Activated CD4-positive, alpha-beta T cell treated with anti-CD3 and anti-CD28 coated beads for 48 hours (primary cell): ENCODE measurements around the gene PPAT.

Experiments used
- DNase-seq: peaks from one replicate; pipeline ENCODE4 v3.0.0-alpha.2; 2020

Gene PPAT

DNA sequence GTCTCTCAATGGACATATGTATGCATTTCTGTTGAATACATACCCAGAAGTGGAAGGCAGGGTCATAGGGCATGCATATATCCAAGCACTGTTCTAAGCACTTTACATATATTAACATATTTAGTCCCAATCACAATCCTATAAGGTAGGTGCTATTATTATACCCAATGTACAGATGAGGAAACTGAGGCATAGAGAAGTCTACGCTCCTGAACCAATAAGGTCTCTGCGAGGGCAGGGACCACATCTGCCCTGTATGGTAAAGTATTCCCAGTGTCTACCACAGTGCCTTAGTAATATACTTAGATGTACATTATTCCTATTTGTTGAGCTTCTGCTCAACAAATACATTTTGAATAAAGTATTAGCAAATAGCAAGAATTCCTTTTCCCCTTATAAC is 5.2 kb downstream of the PPAT start:
- DNase-seq: no peak

DNA sequence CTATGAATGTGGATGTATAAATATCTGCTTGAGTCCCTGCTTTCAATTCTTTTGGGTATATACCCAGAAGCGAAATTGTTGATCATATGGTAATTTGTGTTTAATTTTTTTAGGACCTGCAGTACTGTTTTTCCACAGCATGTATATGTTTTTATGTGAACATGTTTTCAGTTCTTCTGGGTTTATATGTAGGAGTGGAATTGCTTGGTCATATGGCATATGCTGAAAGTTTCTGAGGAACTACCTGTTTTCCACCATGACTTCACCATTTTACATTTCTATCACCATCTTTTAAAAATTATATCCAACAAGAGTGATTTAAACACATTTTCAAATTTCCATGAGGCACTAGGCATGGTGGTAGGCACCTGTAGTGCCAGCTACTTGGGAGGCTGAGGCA is 8.2 kb downstream of the PPAT start:
- no peak for DNase-seq

DNA sequence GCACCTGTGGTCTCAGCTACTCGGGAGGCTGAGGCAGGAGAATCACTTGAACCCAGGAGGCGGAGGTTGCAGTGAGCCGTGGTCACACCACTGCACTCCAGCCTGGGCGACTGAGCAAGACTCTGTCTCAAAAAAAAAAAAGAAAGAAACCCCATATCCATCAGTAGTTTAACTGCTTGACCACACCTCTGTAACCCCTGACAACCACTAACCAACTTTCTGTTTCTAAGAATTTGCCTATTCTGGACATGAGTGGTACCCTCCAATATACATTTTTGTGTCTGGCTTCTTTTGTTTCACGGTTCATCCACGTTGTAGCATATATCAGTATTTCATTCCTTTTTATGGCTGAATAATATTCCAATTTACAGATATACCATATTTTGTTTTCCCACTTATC is 9.1 kb downstream of the PPAT start:
- no peak for DNase-seq

DNA sequence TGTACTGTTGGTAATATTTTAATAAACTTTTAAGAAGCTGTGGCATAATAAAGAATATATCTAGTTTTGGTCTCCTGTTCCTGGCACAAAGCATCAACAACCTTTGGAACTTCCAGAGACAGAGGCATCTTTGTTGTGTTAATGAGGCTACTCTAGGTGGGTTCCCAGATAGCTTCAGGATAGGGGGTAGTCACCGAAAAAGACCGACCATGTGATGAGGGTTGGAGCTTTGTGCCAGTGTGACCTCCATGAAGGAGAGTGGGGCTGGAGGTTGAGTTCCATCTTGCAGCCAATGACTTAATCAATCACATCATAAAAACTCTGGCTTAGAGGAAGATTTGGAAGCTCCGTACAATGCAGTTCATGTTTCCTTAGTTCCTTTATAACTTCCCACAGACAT is 9.9 kb downstream of the PPAT start:
- no peak for DNase-seq

DNA sequence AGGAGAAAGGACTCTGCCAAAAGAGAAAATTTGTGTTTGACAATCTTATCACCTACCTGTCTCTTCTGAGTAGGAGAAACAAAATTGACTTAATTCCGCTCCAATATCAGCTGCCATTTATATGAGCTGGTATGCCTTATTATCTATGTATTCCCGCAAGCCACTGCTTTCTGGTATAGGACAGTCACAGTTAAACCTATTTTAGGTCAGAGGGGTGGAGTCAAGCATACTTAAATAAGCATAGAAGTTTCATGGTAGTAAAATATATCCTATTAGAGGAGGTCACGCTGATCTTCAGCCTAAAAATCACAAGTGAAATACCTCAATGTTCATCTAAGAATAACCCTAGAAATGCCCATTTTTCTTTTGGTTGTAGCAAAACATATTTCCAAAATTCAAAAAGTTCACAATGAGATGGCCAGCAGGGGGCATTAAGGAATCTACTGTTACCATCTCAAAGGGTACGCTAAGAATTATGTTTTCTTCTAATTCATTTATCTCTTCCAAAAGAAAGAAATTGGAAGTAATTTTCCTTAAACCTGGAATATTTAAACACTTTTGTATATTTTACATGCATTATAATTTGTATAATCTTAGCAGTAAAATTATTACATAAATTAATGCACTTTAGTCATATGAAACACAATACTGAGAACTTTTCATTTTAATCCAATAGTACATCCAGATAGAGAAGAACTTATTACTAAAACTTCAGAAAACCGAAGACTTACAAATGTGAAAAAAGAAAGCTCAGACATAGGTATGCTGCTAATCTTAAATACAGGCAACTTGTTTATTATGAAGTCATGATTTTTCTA is 10.5 kb downstream of the PPAT start:
- DNase-seq: peak; percentile 28

DNA sequence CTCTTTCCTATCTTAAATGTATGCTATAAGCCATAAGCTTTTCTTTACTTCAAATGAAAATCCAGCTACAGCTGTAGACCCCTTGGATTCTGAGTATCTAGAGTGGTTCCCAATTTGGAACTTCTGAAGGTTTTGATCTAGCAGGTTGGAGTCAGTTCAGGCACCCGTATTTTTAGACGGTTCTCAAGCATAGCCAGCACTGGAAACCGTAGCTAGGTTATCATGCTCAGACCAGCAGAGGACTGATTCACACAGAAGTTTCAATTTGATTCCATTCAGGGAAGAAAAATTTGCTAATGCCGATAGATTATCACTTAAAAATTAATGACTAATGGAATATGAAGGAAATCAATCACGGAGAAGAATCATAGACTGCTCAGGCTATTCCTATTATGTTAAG is 11.2 kb downstream of the PPAT start:
- no peak for DNase-seq

DNA sequence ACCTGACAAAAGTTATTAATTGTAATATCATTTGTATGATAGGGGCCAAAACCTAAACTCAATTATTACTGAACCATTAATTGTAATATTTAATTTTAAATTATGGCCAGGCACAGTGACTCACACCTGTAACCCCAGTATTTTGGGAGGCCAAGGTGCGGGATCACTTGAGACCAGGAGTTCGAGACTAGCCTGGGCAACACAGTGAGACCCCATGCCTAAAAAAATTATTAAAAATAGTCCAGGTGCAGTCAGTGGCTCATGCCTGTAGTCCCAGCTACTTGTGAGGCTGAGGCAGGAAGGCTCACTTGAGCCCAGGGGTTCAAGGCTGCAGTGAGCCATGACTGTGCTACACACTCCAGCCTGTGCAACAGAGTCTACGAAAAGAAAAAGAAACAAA is 18.0 kb downstream of the PPAT start:
- DNase-seq: no peak

DNA sequence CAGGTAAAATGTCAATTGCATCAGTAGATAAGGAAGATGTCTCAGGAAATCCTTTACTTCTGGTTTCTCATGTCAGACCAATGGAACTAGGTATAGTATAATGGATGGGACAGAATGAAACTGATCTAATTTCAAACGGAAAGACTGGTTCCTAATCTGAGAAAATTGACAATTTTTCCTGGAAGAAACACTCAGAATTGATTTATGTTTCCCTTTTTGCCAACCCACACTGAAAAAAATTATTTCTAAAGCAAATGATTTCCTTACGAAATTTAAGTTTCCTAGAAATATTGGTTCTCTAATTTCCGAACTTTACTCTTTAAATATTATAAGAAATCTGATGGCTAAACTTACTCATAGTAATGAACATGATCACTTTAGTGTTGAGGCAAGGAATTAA is 19.1 kb downstream of the PPAT start:
- DNase-seq: no peak

DNA sequence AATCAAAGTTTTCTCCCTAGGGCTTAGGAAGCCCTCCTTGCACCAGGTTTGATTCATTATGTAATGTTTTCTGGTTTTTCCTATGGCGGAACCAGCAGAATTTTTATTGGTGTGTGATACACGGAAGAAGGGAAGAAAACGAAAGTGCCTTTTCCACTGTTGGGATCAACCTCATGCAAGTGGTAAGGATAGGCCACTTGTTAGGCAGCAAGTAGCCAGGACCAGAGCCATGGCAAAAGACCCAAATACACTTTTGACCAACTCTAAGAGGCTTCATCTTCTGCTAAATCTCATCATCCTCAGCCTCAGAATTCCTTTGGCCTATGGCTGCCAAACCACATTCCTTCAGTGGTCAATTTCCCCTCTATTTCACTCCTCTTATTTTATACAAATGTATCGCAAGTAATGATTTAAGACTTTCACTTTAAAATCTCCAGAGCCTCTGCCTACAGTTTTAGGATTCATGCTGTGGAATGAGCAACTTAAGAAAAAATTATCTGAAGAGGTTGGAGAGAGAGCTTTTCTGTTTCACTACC is 21.2 kb downstream of the PPAT start:
- no peak for DNase-seq

DNA sequence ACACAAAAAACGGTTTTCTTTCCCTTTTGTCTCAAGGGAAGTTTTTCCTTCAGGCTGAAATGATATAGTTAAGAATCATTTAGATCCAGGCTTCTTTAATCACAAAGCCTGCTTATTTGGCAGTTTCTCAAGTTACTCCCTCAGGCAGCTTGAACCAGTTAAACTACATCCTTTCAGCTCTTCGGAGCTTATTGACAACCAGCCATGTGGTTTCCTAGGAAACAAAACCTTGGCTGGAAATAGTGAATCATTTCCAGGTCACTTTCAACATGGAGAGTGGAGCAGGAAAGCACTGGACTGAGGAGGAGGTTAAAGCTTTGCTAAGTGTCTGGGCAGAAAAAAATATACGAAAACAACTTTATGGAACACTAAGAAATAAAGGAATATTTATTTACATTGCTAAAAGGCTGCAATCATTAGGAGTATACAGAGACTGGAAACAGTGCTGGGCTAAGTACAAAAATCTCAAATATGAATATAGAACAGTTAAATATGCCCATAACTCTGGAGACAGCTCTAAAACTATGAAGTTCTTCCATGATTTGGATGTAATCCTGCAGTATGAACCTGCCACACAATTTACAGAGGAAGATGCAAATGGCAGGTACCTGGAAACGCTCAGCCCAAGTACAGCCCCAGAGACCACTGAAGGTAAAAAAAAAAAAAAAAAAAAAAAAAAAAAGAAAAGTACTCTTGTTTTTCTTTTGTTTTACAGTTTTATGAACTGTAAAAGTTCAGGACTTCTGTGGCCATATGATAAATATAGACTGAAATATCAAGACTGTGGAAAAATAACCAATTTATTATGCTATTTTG is 25.0 kb downstream of the PPAT start:
- DNase-seq: no peak

DNA sequence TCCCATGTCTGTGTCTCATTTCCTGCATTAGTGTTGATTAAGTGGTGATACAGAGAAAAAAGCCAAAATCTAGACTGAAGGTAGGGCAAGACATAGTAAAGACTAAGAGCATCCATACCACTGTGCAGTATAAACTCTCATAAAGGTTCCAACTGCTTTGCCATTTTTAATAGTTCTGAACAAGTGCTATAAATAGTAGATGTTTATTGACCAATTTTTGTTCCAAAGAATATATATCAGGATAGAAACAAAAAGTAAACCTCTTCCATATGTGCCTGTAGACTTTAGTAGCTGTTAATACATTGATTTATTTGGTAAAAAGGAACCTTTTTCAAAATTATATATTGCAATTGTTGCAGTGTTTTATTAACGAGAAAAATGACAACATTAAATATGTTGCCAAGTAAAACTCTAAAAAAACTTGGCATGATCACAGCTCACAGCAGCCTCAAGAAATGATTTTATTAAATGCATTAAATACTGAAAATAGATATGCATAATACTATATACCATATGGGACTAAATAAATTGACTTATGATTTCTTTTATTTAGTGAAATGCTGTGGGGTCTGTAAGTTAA is 25.8 kb downstream of the PPAT start:
- no peak for DNase-seq

DNA sequence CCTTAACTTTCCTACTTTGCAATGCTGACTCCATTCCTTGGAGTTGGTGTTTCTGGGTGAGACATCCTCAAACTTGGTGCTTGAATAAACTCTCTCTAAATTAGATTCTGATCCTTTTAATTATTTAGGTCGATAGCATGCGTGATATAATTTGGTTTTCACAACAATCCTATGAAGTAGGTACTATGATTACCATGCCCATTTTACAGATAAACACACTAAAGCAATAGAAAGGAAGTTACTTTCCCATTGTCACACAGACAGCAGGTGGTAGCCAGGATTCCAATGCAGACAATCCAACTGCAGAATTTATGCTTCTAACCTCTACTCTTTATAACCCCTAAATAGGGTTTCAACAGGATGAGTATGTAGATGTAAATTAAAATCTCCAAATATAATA is 26.4 kb downstream of the PPAT start:
- DNase-seq: no peak

DNA sequence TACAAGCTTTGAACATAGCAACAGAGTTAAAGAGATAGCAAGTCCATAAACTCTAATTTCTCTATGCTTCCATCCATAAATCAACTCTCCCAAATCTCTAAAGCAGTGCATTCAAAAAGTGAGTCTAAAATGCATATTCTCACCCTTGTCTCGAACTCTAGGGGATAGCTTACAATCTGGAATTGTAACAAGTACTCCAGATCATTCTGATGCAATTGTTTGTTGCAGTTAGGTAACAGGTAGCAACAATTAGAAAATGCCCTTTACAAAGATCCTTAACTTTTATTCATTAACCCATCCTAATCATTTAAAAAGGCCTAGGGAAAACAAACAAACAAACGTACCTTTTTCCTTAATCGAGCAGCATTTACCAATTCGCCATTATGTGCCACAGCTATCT is 29.3 kb downstream of the PPAT start:
- DNase-seq: no peak

DNA sequence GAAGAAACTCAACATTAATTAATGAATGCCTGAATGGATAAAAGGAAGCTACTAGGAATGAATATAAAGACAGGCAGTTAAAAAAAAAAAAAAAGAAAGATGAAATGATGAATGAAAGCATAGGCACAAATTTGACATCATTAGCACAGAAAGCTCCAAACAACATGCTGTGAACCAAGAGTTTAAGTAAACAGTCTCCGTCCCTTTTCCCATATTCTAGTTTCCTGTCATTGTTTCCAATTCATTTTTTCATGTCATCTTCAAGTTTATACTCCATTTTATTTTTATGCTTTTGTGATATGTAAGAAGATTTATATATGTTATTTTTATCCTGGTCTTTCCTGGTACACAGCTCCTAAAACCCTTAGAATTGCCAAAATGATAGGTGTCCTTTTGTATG is 30.4 kb downstream of the PPAT start:
- DNase-seq: no peak

DNA sequence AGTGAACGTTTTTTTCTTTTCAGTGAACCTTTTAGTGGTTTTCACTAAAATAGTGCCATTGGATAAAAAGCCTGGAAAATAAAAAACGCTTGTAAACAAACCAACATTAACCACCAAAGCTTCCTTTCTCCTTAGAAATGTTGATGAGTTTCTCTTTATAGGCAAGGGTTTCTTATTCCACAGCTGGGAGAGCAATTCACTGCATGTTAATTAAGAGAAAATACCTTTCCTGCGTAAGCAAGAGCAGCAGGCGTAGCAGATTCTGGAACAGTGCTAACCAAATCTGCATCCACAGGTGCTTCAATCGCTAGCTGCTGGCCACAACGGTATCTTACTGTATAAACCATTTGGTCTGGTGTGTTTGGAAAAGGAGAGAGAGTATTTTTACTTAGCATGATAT is 34.9 kb downstream of the PPAT start:
- no peak for DNase-seq

DNA sequence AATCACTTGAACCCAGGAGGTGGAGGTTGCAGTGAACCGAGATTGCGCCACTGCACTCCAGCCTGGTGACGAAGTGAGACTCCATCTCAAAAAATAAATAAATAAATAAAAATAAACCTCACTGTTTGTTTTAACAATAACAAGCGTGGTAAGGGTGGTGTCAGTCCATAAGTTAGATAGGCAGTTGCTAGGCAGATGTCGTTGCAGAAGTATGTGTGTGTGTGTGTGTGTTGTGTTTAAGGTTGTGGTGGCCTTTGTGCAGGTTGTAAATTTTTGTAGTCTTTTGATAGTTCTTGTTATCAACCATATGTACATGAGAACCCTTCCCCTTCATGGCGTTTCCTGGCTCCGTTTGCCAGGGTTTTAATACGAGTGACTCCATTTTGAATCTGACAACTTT is 44.1 kb downstream of the PPAT start:
- DNase-seq: no peak

DNA sequence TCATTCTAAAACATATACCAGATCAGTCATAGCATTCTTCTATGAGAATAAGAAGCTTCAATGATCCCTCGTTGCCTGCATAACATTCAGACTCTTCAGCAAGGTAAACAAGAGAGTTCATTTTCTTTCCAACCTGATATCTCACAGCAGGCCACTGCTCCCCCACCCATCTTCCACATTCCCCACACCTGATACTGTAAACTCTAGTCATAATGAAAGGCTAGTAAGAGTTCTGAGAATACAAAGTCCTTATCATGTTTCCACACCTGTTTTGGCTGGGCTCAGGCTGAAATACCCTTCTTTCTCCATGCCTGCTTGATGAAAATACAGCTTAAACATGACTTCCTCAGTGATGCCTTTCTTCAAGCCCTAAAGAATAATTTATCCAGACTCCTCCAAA is 45.9 kb downstream of the PPAT start:
- no peak for DNase-seq

DNA sequence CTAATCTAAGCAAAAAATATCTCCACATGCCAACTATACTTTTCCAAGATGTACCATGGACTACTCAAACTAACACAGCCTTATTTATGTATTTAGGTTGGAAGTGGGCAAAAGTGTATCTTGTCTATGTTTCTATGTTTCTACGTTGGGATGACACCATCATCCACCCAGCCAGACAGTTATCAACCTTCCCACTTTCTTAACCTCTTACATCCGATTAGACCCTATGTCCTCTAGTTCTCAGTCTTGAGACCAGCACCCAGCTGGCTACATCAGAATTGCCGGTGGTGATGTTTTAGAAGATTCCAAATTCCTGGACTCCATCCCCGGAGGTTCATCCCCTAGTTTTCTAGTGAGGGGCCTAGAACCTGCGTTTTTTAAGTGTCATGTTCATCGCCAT is 47.1 kb downstream of the PPAT start:
- DNase-seq: no peak

DNA sequence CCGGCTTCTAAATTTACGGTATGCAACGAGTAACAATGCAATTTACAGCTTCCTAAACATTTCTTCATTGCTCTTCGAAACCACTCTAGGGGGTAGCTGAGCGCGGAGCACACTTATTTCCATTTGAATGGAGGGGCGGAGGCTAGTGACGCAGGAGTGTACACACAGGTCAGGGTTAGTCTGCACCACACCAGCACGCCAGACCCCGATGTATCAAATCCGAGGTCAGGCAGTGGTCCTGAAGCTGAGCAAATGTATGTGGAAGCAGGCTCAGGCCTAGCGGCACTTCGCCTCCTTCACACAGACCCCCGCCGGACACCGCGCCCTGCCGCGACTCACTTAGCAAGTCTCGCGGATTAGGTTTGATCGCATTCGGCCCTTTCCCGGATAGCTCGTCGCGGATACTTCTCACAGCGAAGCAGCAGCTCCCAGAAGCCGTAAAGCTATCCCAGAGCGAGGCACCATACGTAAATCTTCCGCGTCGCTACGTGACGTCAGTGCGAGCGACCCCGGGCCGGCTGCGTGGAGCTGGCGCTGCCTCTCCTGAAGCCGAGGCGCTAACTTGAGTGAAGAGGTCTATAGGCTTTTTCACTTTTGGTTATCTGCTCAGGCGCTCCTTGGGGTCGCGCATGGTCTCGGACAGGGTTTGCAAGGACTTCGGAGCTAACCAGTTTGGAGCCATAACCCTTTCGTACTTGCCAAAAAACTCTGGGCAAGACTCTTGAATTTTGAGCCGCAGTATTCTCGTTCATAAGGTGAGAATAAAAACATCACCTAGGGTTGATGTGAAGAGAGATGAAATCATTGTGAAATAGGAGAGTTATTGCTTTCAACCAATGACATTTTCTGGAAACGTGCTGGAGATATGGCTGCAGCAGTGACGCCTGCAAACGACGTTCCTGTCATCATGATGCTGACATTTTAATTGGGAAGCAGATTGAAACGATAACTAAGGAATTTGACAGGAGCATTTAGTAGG is 48.1 kb downstream of the PPAT start, which contains the start of gene AASDH:
TSS of gene AASDH (minus strand) at position 469 of the 979 bp plus-strand sequence. CDS start 3,192 bp downstream, outside the sequence.
- DNase-seq: peak; percentile 96

DNA sequence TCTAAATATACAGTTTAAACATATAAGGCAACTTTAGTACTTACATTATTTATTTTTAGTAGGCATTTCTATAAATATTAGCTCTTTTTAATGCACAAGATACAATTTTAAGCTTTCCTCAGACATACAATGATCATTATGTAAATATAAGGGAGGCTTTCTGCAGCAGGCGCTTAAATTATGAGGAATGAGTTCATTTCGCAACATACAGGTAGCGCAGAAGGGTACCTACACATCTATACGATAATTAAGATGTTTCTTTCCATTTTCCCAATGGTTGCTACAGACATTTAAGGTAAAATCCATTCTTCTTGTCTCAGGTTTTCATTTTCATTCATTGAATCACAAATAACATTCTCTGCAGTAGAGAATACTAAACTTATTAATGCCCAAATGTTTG is 49.3 kb downstream of the PPAT start:
- no peak for DNase-seq

DNA sequence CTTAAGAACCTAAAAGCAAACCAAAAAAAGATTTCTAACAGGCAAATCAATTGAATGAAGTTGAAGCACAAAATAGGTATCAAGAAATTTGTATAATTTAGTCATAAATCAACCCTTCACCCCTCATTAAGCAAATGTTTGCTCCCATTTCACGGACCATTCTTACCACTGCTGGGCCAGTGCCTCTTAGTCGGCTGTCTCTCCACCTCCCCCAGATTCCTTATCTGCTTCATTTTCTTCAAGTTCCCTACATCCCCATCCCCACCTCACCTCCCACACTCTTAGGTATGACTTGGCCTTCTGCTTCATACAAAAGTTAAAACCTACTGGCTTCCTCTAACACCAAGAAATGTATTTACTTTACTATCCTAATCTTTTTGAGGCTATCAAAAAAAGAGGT is 60.0 kb downstream of the PPAT start:
- DNase-seq: no peak

DNA sequence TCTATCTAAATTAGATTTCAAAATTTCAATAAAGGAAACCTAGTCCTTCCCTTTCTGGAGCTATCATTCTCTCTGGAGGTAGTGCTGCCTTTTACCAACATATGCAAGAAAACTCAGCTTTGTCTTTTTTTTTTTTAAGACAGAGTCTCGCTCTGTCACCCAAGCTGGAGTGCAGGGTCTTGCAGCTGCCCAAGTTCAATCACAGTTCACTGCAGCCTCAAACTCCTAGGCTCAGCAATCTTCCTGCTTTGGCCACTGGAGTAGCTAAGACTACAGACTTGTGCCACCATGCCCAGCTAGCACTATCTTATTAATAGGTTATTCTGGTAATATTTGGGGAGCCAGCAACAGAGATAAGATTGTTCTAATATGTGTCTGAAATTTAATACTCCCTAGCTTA is 60.5 kb downstream of the PPAT start:
- DNase-seq: no peak
